GM21515 (cell line): Measurements from ENCODE around the gene MYBPC2.
A peak's percentile ranks its signal among the peaks of the same experiment; 100 is the strongest.

Experiments used
- ATAC-seq: cut with Tn5 transposase; IDR thresholded peaks from one replicate; pipeline ENCODE4 v1.9.1; 2021; ENCODE audit not compliant: unreplicated experiment

The MYBPC2 gene

DNA sequence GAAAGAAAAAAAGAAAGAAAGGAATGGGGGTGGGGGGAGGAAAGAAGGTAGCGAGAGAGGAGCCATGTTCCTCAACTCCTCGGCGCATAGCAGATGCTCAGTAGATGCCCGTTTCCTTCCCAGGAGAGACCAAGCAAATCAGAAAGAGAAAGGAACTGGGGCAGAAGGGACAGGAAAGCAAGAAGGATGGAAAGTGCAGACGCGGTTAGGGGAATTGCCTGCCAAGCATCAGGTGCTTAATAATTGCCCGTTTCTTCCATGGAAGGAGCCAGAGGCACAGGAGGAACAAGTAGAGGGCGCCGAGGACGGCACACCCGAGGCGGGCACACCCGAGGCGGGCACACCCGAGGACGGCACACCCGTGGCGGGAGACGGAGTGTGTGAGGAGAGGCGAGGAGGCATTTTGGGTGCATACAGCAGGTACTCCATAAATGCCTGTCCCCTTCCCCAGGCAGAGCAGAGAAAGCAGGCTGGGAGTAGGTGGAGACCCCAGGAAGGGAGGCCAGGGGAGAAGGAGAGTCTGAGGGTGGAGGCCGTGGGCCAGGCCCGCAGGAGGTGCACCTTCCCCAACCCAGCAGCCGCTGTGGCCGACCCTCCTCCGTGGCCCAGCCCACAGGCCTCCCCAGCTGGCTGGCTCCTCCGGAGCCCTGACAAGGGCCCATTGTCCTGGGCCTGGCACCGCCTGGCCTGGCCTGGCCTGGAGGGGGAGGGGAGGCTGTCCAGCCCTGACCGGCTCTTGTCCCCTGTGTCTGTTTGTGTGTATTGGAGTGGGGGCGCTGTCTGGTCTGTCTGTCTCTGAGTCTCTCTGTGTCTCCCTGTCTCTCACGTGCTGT, 63.7 kb downstream of the MYBPC2 start:
- ATAC-seq, result no peak

DNA sequence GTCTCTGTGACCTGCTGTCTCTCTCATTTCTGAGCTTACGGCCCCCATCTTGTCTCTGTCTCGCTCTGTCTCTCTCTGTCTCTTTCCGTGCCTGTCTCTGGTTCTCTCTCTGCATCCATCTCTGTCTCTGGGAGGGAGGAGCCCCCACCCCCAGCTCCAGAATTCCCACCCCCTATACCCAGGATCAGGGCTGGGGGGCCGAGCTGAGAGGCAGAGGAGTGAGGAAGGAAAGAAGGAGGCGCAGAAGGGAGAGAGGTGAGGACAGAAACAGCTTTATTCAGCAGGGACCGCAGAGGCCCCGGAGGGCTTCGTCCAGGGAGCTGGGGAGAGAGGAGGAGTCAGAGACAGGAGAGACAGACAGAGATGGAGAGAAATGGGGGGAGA, 64.3 kb downstream of the MYBPC2 start:
- ATAC-seq, result no peak

DNA sequence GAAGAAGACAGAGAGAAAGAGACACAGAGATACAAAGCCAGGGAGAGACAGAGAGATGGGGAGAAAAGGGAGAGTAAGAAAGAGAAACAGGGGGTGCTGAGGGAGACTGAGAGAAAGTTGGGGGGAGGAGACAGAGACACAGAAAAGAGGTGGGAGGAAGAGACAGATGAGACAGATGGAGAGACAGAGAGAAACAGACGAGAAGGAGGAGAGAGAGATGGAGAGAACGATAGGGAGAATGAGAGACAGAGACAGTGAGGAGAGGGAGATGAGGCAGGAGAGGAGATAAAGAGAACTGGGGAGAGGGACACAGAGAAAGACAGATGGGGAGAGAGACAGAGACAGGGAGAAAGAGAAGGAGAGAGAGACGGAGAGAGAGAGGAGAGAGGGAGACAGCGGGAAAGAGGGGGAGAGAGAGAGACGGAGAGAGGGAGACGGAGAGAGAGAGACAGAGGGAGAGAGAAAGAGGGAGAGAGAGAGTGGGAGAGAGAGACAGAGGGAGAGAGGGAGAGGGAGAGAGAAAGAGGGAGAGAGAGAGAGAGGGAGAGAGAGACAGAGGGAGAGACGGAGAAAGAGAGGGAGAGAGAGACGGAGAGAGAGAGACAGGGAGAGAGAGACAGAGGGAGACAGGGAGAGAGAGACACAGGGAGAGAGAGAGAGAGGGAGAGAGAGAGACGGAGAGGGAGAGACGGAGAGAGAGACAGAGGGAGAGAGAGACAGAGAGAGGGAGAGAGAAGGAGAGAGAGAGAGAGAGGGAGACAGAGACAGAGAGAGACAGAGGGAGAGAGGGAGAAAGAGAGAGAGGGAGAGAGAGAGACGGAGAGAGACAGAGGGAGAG, 65.7 kb downstream of the MYBPC2 start:
- ATAC-seq, result no peak

DNA sequence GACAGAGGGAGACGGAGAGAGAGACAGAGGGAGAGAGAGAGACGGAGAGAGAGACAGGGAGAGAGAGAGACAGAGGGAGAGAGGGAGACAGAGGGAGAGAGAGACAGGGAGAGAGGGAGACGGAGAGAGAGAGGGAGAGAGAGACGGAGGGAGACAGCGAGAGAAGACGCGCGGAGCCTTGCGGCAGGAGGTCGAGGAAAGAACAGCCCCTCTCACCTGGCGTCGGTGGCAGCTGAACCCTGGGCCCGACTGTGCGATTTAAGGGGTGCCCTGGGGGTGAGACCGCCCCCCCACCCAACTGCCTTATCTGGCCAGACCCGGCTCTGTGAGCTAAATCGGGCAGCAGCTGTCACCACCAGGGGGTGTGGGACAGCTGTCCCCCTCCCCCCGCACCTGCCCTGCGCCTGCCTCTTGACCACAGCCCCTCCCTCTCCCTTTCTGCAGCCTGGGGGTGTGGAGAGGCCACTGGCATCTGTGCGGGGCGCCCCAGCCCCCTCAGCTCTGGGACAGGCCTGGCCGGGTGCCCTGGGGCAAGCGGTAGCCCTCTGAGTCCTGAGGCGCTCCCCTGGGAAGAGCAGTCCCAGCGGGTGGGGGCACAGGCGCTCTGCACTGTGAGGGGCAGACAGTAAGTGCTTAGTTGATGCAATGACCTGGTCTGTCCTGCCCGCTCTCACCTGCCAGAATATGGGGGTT, 67.5 kb downstream of the MYBPC2 start:
- no peak for ATAC-seq

DNA sequence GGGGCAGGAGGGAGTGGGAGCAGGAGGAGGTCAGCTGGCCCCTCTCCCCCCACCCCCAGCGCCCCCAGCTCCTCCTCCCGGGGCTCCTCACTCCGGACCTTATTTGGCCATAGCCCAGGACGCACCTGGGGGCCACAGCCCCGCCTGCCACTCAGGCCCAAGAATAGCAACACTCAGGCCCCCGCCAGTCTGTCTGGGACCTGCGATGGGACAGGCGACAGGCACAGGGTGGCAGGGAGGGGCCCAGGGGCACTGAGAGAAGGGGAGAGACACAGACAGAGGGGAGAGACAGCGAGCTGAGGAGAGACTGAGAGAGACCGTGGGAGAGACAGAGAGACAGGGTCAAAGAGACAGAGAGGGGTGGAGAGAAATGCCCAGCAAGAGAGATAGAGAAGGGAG, 68.1 kb downstream of the MYBPC2 start:
- no peak for ATAC-seq

DNA sequence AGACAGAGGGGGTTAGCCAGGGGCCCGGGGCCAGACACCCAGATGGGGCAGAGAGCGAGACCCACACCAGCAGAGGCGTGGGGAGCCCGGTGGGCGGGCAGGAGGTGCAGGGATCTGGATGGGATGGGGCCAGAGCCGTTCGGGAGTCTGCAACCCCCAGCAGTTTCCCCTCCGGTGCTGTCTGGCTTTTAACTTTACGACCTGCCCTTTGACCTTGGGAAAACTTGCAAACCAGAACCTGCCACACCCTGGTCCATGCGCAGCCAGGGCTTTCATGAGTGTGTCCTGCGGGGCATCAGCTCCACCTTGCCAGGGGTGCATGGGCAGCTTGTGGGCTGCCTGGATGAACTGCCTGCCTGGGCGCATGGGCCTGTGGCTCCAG, 68.5 kb downstream of the MYBPC2 start:
- ATAC-seq, result no peak

DNA sequence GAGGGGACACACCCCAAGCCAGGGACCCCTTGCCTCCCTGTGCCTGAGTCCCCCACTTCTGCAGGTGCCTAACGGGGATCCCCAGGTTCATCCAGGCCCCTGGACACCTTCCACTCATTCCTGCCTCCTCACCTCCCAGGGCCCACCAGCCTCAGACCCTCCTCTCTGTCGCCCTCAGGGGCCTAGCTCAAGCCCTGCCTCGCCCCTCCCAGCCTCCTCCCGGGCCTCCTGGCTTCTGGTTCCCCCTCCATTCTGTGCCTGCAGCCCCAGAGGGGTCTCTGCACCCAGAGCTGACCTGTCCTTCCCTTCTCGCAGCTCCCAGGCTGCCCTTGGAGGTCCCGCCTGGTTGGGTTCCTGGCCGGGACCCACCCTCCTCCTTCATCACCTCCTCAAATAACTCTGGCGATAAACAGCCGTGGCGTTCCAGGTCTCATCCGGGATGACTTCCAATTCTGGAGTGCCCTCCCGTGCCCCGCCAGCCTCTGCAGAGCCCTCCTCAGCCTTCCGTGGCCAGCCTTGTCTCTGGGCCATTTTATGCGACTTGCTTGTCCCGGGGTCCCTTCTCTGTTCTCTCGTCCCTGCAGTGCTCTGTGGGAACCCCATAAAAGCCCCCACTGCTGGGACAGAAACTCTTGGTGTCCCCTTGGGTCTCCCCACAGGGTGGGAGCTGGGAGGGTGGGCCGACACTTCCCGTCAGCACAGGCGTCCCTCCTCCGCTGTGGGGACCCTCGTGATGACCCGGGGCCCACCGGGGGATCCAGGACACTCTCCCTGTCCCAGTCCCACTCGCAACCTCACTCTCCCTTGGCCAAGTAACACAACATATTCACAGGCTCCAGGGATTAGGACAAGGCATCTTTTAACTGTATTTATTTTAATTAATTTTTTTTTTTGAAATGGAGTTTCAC, 69.1 kb downstream of the MYBPC2 start:
- ATAC-seq, result no peak

DNA sequence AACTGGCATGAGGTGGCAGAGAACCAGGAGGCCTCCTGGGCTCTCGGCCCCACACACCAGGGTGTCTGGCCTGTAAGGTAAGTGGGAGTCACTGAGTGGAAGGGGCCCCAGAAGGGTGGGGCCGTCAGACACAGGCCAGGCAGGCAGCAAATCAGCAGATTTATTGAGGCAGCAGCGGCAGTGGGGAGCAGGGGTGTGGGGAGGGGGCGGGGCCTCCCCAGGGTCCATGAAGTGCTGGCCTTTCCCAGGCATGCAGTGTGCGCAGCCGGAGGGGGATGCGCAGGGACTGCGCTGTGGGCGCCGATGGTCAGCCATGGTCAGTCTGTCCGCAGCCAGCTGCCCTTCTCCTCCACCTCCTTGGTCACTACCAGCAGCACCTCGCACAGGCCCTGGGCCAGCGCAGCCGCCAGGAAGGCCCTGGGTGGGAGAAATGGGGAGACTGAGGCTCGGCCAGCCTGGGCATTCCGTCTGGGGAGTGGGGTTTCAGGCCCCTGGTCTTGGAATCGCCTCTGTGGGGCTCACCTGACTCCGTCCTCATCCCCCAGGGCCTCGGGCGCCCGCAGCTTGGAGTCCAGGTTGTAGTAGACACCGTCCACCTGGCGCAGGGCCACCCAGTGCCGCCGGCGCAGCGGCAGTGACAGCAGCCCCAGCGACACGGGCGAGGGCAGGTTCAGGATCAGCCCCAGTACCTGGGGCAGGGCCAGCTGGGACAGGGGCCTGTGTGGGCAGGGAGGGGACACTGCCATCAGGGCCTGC, 73.3 kb downstream of the MYBPC2 start:
- no peak for ATAC-seq

DNA sequence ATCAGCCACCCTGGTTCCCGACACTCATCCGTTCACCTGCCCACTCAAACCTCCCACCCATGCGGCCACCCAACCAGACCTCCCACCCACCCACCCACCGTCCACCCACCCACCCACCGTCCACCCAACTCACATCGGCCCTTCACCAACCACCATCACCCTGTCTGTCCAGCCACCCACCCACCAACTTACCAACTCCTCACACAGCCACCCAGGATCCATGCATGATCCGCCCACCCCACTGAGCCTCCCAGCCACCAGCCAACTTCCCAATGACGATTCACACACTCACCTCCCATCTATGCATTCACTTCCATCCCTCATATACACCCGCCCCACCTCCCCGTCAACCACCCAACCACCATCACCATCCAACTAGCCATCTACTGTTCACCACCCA, 74.0 kb downstream of the MYBPC2 start:
- ATAC-seq, result no peak

DNA sequence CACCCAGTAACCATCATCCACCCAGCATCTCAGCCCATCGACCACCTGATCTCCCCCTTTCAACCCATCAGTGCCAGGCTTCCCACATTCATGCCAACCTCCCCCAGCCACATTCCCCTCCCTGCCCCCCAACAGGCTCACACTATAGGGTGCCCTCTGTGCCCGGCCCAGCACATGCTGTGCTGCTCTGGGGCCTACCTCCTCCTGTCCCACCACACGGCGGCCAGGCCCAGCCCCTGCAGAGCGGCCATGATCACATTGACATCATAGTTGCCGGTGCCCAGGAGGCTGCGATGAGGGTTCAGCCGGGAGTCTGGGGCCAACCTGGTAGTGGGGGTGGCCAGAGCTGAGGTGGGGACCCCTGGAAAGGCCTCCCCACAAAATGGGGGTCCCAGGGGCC, 74.7 kb downstream of the MYBPC2 start:
- ATAC-seq, result no peak

DNA sequence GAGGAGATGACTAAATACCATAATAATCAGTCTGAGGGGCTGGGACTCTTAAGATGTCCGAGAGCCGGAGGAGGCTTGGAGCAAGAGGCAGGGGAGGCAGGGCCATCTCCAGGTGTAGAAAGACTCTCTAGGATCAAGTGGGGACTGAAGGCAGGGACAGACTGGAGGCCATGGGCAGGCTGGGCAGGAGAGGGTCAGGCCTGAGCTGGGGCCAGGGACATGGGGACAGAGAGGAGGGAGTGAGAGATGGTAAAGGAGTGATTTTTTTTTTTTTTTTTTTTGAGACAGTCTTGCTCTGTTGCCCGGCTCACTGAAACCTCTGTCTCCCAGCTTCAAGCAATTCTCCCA, 76.1 kb downstream of the MYBPC2 start:
- ATAC-seq, result no peak

DNA sequence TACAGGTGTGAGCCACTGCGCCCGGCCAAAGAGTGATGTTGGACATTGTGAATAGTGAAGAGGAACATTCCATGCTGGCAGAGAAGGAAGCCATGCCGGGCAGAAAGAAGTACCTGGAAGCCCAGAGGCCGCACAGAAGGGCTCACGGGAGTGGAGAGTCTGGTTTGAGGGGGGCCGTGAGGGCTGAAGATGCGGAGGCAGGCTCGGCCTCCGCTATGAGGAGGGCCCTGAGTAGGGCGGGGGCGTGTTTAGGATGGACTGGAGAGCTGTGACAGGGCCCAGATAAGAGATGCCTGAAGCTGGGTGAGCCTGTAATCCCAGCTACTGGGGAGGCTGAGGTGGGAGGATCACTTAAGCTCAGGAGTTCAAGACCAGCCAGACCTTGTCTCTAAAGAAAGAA, 76.7 kb downstream of the MYBPC2 start:
- no peak for ATAC-seq

DNA sequence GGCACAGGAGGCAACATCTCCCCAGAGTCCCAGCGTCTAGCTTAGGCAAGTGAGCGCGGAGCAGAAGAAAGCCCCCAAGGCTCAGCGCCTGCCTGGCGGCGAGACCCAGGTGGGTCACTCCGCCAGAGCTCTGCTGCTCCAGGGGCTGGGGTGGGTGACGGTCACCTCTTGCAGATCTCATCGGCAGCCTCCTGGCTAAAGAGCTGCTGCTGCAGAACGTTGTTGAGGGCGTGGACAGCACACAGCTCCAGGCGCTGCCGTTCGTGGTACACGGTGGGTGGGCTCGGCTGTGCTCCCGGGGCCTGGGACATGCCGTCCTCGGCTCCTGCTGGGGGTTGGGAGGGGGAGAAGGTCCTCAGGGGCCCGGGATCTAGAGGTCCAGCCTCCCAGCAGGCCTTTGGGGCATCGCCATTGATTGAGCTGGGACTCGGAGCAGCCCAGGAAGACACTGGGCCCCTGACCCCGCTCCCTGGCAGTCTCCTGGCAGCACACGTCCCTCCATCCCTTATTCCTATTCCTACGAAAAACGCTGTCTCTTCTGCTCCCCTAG, 77.5 kb downstream of the MYBPC2 start:
- no peak for ATAC-seq

DNA sequence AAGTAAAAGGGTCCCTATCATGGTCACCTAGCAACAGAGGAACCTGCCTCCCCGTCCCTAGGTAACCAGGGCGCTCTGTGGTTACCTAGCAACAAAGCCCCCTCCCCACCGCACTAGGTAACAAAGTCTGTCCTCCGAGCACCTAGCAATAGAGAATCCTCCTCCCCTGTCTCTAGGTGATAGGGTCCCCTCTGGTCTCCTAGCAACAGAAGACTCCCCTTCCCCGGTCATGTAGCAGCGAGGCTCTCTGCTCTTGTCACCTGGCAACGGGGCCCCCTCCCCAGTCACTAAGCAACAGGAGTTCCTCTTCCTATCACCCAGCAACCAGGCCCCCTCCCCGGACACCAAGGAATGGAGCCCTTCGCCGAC, 78.0 kb downstream of the MYBPC2 start:
- ATAC-seq, result no peak

DNA sequence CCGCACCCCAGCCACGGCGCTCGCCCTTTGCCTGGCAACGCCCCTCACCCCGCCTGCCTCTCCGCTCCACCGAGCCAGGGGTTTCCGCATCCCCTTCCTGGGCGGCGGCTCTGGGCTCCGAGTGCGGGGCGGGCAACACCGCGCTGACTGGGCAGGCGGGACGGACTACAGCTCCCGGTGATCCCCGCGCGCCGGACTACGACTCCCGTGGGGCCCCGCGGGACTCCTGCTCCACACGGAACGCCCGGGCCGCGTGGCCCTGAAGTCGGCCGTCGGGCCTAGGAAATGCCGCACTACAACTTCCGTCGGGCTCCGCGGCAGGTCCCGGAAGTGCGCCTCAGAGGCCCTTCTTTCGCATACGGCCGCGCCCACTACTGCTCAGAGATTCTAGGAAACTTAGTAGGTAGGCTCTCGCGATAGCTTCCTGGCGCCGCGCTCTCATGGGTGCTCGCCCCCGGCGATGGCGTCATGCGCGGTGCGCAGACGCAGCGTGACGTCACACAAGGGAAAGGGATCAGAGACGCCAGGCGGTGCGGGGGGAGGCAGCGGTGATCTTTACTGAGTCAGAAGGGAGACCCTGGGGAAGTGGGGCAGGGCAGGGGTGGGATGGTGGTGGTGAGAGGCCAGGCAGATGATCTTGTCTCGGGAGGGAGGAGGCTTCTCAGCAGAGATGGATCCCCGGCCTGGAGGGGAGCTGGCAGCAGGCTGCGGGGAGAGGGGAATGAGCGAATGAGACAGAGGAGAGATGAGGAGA, 78.6 kb downstream of the MYBPC2 start, which contains the start of gene JOSD2:
TSS of gene JOSD2 (minus strand) at position 123 of the 754 bp plus-strand sequence. CDS start 760 bp downstream, outside the sequence.
- peak; percentile 83 for ATAC-seq

DNA sequence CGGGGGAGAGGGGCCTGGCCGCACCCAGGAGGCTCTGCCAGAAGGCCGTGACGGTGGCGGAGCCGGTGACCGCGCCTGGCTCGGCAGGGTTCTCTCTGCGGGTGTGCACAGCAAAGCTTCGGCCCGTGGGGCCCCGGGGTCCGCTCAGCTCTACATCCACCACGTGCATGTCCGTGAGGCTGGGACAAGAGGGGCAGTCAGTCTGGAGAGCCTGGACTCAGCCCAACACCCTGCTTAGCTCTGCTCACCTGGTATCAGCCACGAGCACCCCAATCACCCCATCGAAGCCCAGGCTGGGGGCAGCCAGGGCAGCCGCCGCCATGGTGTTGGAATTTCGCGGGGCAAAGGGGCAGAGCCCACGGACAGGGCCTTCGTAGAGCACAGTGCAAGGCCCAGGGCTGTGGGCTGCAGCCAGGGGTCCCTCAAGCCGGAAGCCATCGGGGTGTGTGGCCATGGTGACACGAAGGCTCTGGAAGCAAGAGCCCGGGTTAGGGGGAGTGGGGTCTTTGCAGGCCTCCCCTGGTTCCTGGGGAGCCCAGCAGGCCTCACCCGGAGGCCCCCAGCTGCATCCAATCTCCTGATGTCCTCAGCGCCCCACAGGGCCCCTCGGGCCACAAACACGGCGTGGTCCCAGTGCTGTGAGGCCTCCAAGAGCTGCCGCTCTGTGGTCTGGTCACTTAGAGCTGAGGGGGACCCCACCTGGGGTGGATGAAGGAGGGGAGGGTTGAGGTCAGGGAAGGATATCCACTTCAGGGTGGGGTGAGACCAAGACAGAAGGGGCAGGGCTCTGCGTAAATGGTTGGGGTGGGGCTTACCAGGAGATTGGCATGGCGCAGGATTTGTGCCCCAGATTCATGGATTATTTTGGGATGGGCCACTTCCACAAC, 79.7 kb downstream of the MYBPC2 start:
- ATAC-seq, result no peak

DNA sequence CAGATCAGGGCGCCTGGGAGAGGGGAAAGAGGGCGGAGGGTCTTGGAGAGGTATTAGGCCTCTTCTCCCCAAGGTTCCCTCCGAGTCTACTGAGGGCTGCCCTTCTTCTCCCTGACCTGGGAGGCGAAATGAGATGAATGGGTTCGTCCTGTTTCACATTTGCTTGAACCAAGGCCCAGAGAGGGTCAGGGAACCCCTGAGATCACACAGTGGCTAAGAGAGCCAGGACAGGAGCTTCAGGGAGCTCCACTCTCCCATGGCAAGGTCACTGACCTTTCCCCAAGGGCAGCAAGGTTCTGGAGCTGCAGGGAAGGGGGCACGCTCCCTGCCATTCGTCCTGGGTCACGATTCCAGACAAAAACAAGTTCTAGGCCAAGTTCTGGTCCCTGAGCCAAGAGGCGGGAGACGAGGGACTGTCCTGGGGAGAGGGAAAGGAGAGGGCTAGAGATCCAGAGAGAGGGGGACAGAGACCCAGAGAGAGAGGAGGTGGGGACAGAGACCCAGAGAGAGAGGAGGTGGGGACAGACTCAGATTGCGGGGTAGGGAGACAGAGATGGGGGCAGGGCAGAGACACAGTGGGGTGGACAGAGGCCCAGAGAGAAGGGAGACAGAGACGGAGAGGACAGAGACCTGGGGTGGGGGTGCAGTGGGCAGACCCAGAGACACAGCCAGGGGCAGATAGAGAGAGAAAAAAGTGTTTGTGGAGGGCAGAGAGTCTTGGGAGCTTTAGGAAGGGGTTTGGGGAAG, 80.5 kb downstream of the MYBPC2 start:
- no peak for ATAC-seq
